Endometrium (tissue), 2 donors: Measurements from ENCODE around the gene ZNF280A.

Source experiments
- FAIRE-seq: peaks from 2 replicates; lab custom pipeline; 2012; peaks lifted over from hg19 to GRCh38; lab: Jason Lieb, UNC
- donor health status: control.
- donor health status: control.

ZNF280A gene

GRCh38 chr22:22520020-22520656 lies at the start of gene ZNF280A:
TSS of gene ZNF280A (minus strand) at chr22:22520270. CDS start at chr22:22515630, 4,640 bp downstream.
- FAIRE-seq: no peak

GRCh38 chr22:22569218-22569617 lies 49.1 kb upstream of the ZNF280A start:
- no peak for FAIRE-seq

GRCh38 chr22:22565981-22566380 lies 45.9 kb upstream of the ZNF280A start:
- no peak for FAIRE-seq

- no peak for FAIRE-seq
Observed at GRCh38 chr22:22558972-22559603, 39.0 kb upstream of the ZNF280A start, which contains the start of gene PRAME. TSS of gene PRAME (minus strand) at chr22:22559265. CDS start at chr22:22556832, 2,433 bp downstream.

- FAIRE-seq: no peak
Observed at GRCh38 chr22:22558071-22558971, 38.3 kb upstream of the ZNF280A start.

- FAIRE-seq: no peak
Observed at GRCh38 chr22:22556995-22557925, 37.2 kb upstream of the ZNF280A start.

- no peak for FAIRE-seq
Observed at GRCh38 chr22:22556578-22556977, 36.5 kb upstream of the ZNF280A start.

- FAIRE-seq: no peak
Observed at GRCh38 chr22:22555596-22555995, 35.5 kb upstream of the ZNF280A start.

GRCh38 chr22:22554587-22555284 lies 34.7 kb upstream of the ZNF280A start:
- FAIRE-seq: no peak

GRCh38 chr22:22553735-22554586 lies 33.9 kb upstream of the ZNF280A start:
- no peak for FAIRE-seq

GRCh38 chr22:22553141-22553540 lies 33.1 kb upstream of the ZNF280A start:
- FAIRE-seq: no peak

GRCh38 chr22:22552630-22553029 lies 32.6 kb upstream of the ZNF280A start:
- FAIRE-seq: no peak

GRCh38 chr22:22550789-22551434 lies 30.8 kb upstream of the ZNF280A start:
- no peak for FAIRE-seq

GRCh38 chr22:22548910-22549309 lies 28.8 kb upstream of the ZNF280A start:
- FAIRE-seq: no peak

- FAIRE-seq: no peak
Observed at GRCh38 chr22:22548317-22548716, 28.2 kb upstream of the ZNF280A start.

- FAIRE-seq: no peak
Observed at GRCh38 chr22:22547692-22548300, 27.7 kb upstream of the ZNF280A start.

GRCh38 chr22:22547226-22547625 lies 27.2 kb upstream of the ZNF280A start:
- FAIRE-seq: no peak

- no peak for FAIRE-seq
Observed at GRCh38 chr22:22546490-22546889, 26.4 kb upstream of the ZNF280A start.

- no peak for FAIRE-seq
Observed at GRCh38 chr22:22545084-22545483, 25.0 kb upstream of the ZNF280A start.
